Measurements from ENCODE around the gene CDT1.

Gene CDT1

DNA sequence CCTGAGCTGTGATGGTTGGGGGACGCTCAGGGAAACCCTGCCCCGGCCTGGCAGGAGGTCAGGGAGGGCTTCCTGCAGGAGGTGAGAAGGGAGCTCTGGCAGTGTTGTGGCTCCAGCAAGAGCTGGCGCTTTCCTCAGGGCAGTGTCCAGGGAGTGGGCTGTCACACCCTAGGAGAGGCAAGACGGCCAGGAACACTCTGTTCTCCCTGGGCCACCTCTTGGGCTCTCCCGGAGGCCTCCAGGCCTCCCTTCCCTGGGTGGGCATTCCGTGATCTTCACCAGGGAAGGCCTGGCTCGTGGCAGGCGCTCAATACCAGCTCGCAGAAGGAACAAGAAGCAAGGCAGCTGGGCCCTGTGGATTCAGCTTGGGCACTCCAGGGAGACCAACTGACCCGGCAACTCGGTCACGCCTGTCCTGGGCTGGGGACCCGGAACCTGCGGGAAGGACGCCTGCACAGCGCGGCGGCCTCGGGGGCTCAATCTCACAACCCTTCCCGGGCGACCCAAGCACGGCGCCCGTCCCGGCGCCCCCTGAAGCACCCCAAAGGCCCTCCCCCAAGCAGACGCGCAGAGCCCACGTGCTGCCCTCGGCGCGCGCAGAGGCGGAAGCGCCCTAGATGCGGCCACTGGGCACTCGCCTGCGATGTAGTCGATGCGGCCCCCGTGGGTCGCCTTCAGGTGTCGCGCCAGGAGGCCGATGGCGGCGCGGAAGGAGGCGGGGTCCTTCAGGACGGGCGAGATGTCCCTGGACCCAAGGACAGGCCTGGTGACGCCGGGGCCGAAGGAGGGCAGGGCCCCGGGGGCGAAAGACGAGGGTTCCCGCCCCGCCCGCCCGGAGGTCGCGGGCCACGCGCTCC is 7.6 kb downstream of the CDT1 start:
- 0 out of 2 replicates have a peak, but pooled peaks cover 7% of the 10 kb centered on the region for H3K4me1 ChIP-seq (ENCODE audit: insufficient read depth, low read length)
- H3K9ac ChIP-seq (ENCODE audit: low read depth, low read length), result peak overlapping the region; percentile 86
- H3K36me3 ChIP-seq (ENCODE audit: insufficient read depth, low read length), result peaks cover 2% of the 10 kb centered on the region
- no peaks in the 10 kb centered on the region for H3K9me3 ChIP-seq (ENCODE audit: control insufficient read depth, insufficient read depth, low read length)

DNA sequence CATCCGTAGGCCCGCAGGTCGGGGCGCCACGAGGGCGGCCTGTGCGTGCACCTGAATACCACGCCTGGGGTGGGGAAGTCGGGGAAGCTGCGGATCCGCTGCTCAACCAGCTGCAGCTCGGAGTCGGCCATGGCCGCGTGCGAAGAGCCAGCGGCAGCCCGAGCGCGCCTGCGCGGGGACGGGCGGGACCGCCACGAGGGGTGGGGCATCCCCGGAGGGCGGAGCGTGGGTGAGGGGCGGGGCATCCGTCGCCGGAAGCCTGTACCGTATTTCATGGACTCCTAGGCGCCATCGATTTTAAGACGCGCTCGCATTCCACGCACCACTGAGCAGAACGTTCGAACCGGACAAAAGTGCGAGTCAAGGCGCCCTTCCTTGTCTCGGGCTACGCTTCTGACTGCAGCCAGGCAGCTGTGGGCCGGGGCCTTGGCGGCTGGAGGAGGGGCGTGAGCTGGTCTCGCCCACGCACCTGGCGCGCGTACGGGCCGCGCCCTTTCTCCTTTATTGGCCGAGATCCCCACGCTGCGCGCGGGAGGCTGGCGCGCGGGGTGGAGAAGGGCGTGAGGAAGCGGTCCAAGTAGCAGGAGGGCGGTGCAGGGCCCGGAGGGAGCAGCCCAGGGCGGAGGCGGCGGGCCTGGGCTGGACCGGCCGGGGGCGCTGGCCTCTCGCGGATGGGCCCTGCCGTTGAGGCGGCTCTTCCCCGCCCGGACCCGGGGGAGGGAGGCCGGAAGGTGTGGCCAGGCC is 8.4 kb downstream of the CDT1 start, which contains the start of gene APRT:
Gene APRT (minus strand): TSS at position 160 of the 744 bp plus-strand sequence. CDS start 29 bp downstream, at position 131.
- 0 out of 2 replicates have a peak, but pooled peaks cover 7% of the 10 kb centered on the region for H3K4me1 ChIP-seq (ENCODE audit: insufficient read depth, low read length)
- H3K9me3 ChIP-seq (ENCODE audit: control insufficient read depth, insufficient read depth, low read length), result no peaks in the 10 kb centered on the region
- no peaks in the 10 kb centered on the region for H3K36me3 ChIP-seq (ENCODE audit: insufficient read depth, low read length)
- H3K9ac ChIP-seq (ENCODE audit: low read depth, low read length), result peak within 1 kb of the TSS; percentile 86

DNA sequence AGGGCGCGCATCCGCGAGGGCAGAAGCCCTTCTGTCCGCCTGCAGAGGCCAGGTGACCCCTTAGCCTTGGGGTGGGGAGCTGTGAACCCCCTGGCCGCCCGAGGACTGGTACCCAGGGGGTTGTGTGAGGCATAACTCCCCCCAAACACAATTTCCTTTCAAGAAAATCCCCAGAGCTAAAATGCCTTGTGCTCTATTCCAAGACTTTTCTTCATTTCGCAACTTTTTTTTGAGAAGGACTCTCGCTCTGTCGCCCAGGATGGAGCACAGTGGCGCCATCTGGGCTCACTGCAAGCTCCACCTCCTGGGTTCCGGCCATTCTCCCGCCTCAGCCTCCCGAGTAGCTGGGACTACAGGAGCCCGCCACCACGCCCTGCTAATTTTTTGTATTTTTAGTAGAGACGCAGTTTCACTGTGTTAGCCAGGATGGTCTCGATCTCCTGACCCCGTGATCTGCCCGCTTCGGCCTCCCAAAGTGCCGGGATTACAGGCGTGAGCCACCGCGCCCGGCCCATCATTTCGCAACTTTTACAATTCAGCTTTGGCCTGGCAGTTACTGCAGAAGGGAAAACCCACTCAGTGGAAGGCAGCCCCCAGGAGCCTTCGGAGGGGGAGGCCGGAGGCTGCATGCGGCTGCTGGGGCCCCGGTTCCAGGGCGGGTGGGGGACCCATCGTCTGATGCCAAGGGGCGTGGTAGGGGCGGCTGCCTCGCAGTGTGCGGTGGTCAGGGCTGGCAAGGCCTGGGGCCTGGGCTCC is 9.1 kb downstream of the CDT1 start:
- Histone ChIP-seq H3K9ac (ENCODE audit: low read depth, low read length) (peak overlapping the region; percentile 86), H3K36me3 (ENCODE audit: insufficient read depth, low read length) (no peaks in the 10 kb centered on the region), H3K9me3 (ENCODE audit: control insufficient read depth, insufficient read depth, low read length) (no peaks in the 10 kb centered on the region), H3K4me1 (ENCODE audit: insufficient read depth, low read length) (0 out of 2 replicates have a peak, but pooled peaks cover 7% of the 10 kb centered on the region)

DNA sequence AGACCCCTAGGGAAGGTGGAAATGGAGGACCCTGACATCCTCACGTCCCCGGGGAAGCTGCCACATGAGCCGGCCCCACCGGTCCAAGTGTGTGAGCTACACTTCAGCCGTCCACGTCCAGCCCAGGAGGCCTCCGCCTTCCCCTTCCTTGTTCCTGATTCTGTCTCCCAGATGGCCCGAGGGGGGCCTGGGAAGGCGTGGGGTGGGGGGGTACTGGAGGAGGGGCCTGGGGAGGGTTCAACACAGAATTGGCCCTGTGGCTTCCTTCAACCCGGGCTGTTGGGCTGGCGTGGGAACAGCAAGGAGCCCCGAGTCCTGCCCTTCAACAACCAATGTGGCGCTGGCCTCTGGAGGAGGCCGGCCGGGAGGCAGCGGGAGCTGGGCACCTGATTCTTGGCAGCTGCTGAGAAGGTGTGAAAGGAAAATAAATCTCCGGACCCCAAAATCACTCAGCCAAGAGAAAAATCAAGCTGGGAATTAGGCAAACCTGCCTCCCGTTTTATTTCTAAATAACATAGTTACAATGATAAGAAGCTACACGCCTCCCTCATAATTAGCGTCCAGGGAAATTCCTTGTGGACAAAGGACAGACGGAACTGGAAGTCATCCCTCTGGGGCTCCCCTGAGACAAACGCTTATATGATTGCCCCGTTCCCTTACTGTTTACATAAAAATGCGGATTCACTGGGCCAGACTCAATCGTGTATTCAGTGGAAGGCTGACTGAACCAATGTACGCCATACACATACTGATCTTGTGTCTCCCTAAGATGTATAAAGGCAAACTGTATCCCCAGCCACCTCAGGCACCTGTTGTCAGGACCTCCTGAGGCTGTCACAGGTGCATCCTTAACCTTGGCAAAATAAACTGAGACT is 9.9 kb downstream of the CDT1 start:
- H3K4me1 ChIP-seq (ENCODE audit: insufficient read depth, low read length), result peaks cover 7% of the 10 kb centered on the region; the same call in 1 of the 2 replicates
- no peak overlapping the region for H3K9ac ChIP-seq (ENCODE audit: low read depth, low read length)
- no peaks in the 10 kb centered on the region for H3K36me3 ChIP-seq (ENCODE audit: insufficient read depth, low read length)
- H3K9me3 ChIP-seq (ENCODE audit: control insufficient read depth, insufficient read depth, low read length), result no peaks in the 10 kb centered on the region

DNA sequence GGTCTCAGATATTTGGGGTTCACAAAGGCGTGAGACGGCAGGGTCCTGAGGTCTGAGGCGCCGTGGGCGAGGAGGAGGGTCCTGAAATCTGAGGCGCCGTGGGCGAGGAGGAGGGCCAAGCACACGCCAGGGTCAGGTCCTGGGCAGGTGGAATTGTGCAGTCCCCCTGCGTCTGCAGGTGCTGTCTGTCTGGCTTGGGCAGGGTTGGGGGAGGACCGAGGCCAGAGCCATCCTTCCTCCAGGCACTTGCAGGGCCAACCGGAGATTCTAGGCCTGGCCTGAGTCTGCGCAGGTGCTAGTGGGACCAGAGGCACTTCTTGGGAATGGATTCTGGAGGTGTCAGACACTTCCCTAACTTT is 10.5 kb downstream of the CDT1 start:
- Histone ChIP-seq H3K9me3 (ENCODE audit: control insufficient read depth, insufficient read depth, low read length) (no peaks in the 10 kb centered on the region), H3K9ac (ENCODE audit: low read depth, low read length) (no peak overlapping the region), H3K36me3 (ENCODE audit: insufficient read depth, low read length) (no peaks in the 10 kb centered on the region), H3K4me1 (ENCODE audit: insufficient read depth, low read length) (peaks cover 7% of the 10 kb centered on the region; the same call in 1 of the 2 replicates)

DNA sequence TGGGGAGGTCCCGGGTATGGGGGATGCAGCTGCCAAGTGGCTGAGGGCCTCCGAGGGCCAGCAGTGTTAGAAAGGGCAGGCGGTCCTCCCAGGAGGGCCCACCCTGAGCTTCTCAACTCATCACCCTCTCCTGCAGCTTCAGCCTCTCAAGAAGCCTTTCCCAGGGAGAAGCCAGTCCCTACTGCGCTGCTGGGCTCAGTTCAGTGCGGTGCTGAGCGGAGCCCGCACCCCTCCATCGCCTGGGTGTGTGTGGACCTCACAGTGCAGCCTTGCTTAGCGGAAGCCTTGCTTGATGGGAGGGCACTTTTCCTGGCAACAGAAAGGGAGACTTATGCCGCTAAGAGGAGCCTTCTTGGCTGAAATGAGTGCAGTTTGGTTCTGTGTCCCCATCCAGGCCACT is 11.6 kb downstream of the CDT1 start:
- H3K9ac ChIP-seq (ENCODE audit: low read depth, low read length), result no peak overlapping the region
- no peaks in the 10 kb centered on the region for H3K36me3 ChIP-seq (ENCODE audit: insufficient read depth, low read length)
- peaks cover 7% of the 10 kb centered on the region; the same call in 1 of the 2 replicates for H3K4me1 ChIP-seq (ENCODE audit: insufficient read depth, low read length)
- H3K9me3 ChIP-seq (ENCODE audit: control insufficient read depth, insufficient read depth, low read length), result no peaks in the 10 kb centered on the region

DNA sequence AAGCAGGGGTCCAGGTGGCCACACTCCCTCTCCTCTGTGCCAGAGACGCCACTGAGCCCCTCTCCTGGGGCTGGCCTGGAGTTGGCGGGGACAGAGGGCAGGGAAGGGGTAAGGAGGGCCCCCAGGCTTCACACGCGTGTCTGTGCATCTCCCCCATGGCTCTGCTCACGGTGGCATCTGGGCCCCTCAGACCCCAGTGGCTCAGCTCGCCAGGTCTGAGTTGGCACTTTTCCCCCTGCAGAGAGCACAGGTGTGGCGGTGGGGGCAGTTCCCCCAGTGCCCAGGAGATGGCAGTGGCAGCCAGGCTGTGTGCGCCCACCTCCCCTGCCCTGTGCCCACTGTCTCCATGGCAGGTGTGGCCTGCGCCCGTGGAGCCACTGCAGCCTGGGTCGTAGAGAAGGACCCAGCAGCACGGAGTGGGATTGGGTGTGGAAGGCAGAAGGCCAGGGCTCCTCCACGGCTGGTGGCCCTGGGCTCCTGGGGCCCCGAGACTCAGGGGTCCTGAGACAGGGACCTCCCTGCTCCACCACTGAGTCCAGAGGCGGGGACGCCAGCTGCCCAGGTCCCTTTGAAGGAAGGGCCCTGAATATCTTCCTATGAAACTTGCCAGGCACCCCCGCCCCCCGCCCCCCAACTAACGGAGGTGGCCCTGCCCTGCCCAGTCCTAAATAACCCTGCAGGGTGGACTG is 12.5 kb downstream of the CDT1 start:
- no peaks in the 10 kb centered on the region for H3K36me3 ChIP-seq (ENCODE audit: insufficient read depth, low read length)
- H3K9ac ChIP-seq (ENCODE audit: low read depth, low read length), result no peak overlapping the region
- H3K4me1 ChIP-seq (ENCODE audit: insufficient read depth, low read length), result no peaks in the 10 kb centered on the region; the same call in 1 of the 2 replicates
- no peaks in the 10 kb centered on the region for H3K9me3 ChIP-seq (ENCODE audit: control insufficient read depth, insufficient read depth, low read length)

DNA sequence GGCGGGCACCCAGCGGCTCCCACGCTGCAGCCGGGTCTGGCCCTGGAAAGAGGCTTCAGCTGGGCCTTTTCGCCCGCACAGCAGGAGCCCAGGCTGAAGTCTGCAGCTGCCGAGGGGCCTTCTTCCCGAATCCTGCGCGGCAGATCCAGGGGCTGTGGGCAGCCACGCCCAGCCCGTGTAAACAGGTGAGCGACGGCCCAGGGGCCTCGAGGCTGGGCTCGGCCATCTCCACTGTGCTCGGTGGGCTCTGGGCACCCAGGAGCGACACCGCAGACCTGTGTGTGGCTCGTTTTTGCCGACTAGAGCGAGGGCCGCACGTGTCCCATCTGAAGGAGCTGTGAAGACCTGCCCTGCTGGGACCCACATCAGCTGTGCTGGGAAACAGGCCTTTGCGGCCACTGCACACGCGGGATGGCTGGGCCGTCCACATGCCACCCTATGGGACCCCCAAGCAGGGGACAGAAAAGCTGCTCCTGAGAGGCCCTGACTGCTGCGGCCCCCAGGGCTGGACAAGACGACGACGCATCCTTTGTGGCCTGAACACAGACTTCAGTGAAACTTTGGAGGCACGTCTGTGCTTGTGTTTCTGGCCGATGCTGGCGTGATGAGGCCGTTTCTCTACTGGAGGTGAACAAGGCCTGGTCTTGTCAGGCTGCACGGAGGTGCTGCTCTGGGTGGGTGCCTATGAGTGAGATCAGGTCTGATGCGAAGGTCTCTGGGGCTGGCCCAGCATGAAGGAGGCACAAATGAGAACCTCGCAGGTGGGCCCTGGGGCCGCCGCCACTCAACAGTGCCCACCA is 13.3 kb downstream of the CDT1 start:
- Histone ChIP-seq H3K9ac (ENCODE audit: low read depth, low read length) (no peak overlapping the region), H3K9me3 (ENCODE audit: control insufficient read depth, insufficient read depth, low read length) (no peaks in the 10 kb centered on the region), H3K36me3 (ENCODE audit: insufficient read depth, low read length) (no peaks in the 10 kb centered on the region), H3K4me1 (ENCODE audit: insufficient read depth, low read length) (no peaks in the 10 kb centered on the region; the same call in 1 of the 2 replicates)

DNA sequence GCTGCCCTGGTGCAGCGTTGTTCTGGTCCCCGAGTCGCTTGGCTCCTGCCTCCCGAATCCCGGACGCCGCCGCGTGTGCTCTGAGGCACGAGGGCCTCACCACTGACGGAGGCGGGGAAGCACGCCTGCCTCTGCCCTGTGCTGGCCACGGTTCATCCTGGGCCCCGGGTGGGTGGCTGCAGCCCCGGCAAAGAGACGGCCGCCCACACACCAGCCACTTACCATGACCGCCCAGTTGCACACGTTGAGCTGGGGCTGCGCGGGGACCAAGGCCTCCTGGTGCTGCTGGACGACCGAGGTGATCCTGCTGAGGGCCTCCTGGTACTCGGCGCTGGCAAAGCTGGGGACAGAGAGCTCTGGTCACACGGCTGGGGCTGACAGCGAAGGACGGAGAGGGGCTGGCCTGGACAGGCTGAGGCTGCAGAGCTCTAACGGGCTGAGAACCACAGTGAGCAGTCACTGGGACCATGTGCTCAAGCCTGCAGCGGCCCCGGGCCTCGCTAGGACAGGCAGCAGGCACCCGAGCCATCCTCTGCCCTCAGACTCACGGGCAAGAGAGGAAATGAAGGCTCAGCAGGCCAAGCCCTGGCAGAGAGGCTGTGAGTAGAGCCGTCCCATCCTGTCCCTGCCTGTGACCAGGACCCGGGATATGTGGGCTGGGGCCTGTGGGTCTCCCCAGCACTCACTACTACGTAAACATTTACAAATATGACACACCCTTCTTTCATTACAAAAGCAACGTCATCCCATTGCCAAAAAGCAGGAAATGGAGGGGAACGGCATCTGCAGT is 14.4 kb downstream of the CDT1 start:
- no peaks in the 10 kb centered on the region for H3K9me3 ChIP-seq (ENCODE audit: control insufficient read depth, insufficient read depth, low read length)
- H3K9ac ChIP-seq (ENCODE audit: low read depth, low read length), result no peak overlapping the region
- no peaks in the 10 kb centered on the region; the same call in 1 of the 2 replicates for H3K4me1 ChIP-seq (ENCODE audit: insufficient read depth, low read length)
- no peaks in the 10 kb centered on the region for H3K36me3 ChIP-seq (ENCODE audit: insufficient read depth, low read length)

DNA sequence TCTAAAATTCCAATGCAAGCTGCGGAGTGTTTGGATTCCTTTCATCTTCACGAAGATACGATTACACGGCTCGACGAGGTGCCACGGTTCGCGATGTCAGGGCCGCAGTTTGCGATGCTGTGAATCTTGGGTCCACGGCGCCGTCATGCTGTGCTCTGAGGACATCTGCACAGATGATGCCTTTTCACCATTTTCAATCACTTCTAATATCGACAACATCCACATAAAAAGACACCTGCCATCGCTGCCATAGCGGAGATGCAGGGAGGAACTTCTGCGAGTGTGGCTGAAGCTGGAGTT is 14.9 kb downstream of the CDT1 start:
- Histone ChIP-seq H3K9ac (ENCODE audit: low read depth, low read length) (no peak overlapping the region), H3K9me3 (ENCODE audit: control insufficient read depth, insufficient read depth, low read length) (no peaks in the 10 kb centered on the region), H3K4me1 (ENCODE audit: insufficient read depth, low read length) (no peaks in the 10 kb centered on the region; the same call in 1 of the 2 replicates), H3K36me3 (ENCODE audit: insufficient read depth, low read length) (no peaks in the 10 kb centered on the region)

DNA sequence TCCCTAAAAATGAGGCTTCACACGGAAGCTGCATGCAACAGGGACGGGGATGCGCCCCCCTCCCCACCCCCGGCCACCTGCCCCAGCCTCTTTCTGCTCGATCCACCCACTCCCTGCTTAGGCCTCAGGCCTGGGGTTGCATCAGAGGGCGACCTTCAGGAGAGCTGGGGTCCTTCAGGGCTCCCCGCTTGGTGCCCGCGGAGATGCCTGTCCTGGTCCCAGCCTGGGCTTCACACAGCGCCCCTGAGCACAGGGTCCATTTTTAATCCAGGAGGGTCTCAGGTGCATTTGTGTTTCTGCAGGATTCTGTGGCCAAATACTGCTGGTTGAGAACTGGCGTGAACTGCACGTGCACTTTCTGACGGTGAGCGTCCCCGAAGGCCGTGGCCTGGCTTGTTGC is 15.5 kb downstream of the CDT1 start:
- Histone ChIP-seq H3K4me1 (ENCODE audit: insufficient read depth, low read length) (no peaks in the 10 kb centered on the region; the same call in 1 of the 2 replicates), H3K9me3 (ENCODE audit: control insufficient read depth, insufficient read depth, low read length) (no peaks in the 10 kb centered on the region), H3K36me3 (ENCODE audit: insufficient read depth, low read length) (no peaks in the 10 kb centered on the region), H3K9ac (ENCODE audit: low read depth, low read length) (no peak overlapping the region)

DNA sequence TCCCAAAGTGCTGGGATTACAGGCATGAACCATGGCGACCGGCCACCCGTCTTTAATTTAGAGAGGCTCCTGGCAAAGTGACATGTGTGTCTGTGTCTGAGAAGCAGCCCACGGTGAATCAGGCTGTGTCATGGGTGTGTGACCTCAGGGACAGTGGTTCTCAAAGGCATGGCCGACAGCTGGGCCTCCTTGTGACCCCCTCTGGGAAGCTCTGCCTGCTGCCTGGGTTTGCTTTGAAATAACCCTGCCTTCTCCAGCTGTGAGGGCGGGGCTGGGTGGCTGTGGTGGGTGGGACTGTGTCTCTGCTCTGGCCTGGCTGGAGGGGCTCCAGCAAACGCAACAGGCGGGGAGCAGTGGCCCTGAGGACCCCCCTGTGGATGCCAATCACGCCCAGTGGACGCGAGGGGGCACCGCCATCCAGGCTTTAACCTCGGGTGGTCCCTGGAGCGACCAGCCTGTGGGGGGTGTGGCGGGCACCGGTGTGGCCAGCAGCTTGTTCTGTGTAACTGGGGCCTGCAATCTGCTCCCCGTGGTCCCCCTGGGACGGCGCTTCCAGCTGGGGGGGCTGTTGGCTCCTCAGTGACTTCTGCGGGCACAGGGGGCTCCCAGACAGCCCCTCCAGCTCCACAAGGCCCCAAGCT is 16.9 kb downstream of the CDT1 start:
- no peaks in the 10 kb centered on the region; the same call in 1 of the 2 replicates for H3K36me3 ChIP-seq (ENCODE audit: insufficient read depth, low read length)
- no peaks in the 10 kb centered on the region; the same call in 1 of the 2 replicates for H3K4me1 ChIP-seq (ENCODE audit: insufficient read depth, low read length)
- no peak overlapping the region for H3K9ac ChIP-seq (ENCODE audit: low read depth, low read length)
- H3K9me3 ChIP-seq (ENCODE audit: control insufficient read depth, insufficient read depth, low read length), result no peaks in the 10 kb centered on the region
